KOPT-K1 (cell line): ENCODE measurements around the gene ZNF563.

Experiments
- H3K27ac ChIP-seq: fragments of 200-600 bp; sonication (generic); 2 replicates; pipeline ENCODE4 v1.5.1; 2016; ENCODE audit warnings: antibody characterized with exemption, mild to moderate bottlenecking, low read depth, low read length; ENCODE audit not compliant: poor library complexity, severe bottlenecking
- H3K36me3 ChIP-seq: fragments of 200-600 bp; sonication (generic); 2 replicates; pipeline ENCODE4 v1.5.1; 2017; ENCODE audit warnings: antibody characterized with exemption, mild to moderate bottlenecking, low read length, moderate library complexity; ENCODE audit not compliant: insufficient read depth
- H3K9me3 ChIP-seq: fragments of 200-600 bp; sonication (generic); 2 replicates; pipeline ENCODE4 v1.5.1; 2017; ENCODE audit warnings: antibody characterized with exemption, low read length, mild to moderate bottlenecking; ENCODE audit not compliant: insufficient read depth, poor library complexity, severe bottlenecking

The ZNF563 gene

DNA sequence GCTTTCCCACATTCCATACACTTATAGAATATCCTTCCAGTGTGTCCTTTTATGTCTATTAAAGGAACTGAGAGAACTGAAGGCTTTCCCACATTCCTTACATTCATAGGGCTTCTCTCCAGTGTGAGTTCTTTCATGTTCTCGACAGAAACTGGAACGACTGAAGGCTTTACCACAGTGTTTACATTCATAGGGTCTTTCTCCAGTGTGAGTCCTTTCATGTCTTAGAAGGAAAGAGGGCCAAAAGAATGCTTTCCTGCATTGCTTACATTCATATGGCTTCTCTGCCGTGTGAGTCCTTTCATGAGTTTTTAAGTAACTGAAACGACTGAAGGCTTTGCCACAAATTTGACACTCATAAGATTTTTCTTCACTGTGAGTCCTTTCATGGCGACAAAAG lies 61.0 kb downstream of the ZNF563 start:
- H3K36me3 ChIP-seq: peaks cover 74% of the 10 kb centered on the region
- H3K9me3 ChIP-seq: peaks cover 90% of the 10 kb centered on the region
- no peak overlapping the region for H3K27ac ChIP-seq

DNA sequence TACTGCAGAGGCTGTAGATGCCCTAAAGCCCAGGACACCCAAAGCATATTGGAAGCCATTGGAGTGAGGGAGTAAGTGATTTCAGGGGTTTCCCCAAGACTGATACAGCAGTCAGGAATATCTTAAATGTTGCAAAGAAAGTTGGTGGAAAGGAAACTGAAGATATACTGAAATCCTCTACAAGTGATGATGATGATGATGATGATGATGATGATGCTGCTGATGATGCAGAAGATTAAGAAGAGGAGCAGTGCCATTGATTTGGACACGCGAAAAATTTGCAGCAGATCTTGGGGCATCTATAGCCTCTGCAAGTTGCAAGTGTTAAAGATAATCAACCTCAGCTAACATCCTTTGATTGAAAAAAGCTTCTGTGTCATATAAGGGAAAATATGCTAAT lies 62.6 kb downstream of the ZNF563 start:
- peaks cover 90% of the 10 kb centered on the region for H3K9me3 ChIP-seq
- peaks cover 61% of the 10 kb centered on the region for H3K36me3 ChIP-seq

More for the DNA sequence above, 62.6 kb downstream of the ZNF563 start:
- no peak overlapping the region for H3K27ac ChIP-seq
